GM12872 (cell line): ENCODE data around the gene TMEM158.

ENCODE experiments used
- CTCF ChIP-seq: IDR thresholded peaks from 3 replicates; pipeline ENCODE4 v1.5.1; 2011; ENCODE audit warnings: low read depth, mild to moderate bottlenecking, low read length, moderate library complexity; ENCODE audit not compliant: insufficient read depth

The TMEM158 gene

GRCh38 chr3:45246241-45246640, 20.2 kb upstream of the TMEM158 start:
- no peak for TF ChIP-seq CTCF

GRCh38 chr3:45244356-45244755, 18.3 kb upstream of the TMEM158 start:
- no peak for TF ChIP-seq CTCF

GRCh38 chr3:45241206-45241605, 15.1 kb upstream of the TMEM158 start:
- TF ChIP-seq CTCF, result no peak

GRCh38 chr3:45240292-45240691, 14.2 kb upstream of the TMEM158 start:
- no peak for TF ChIP-seq CTCF

GRCh38 chr3:45239254-45239653, 13.2 kb upstream of the TMEM158 start:
- no peak for TF ChIP-seq CTCF

- TF ChIP-seq CTCF, result no peak
Measured at GRCh38 chr3:45236964-45237363, 10.9 kb upstream of the TMEM158 start.

- TF ChIP-seq CTCF, result no peak
Measured at GRCh38 chr3:45235409-45235808, 9.3 kb upstream of the TMEM158 start.

- no peak for TF ChIP-seq CTCF
Measured at GRCh38 chr3:45234250-45234649, 8.2 kb upstream of the TMEM158 start.
